SK-N-SH (cell line): ENCODE results near the gene FUNDC2. TPM values are rescaled to one million over a fixed set of nuclear protein-coding genes. Genes with fewer than 3 reads are reported as not detected.

Experiments
- CTCF ChIA-PET: fragments of 300-600, 350-600 bp; formaldehyde crosslinking; extraction: SDS; loops from one replicate; lab custom pipeline; 2021; lab: Yijun Ruan, JAX
- POLR2A ChIA-PET: fragments of 350-600 bp; sonication (Branson Sonifier 250); formaldehyde crosslinking; extraction: SDS; loops from one replicate; lab custom pipeline; 2020; ENCODE audit warnings: antibody characterized with exemption, inconsistent platforms; lab: Yijun Ruan, JAX
- DNase-seq: peaks from one replicate; pipeline ENCODE4 v3.0.0; 2012
- H2AFZ ChIP-seq: fragments of 200-600 bp; sonication (generic); 2 replicates; pipeline ENCODE4 v1.8.1; 2016; ENCODE audit warnings: antibody characterized with exemption, mild to moderate bottlenecking, low read depth
- H3F3A ChIP-seq: fragments of 200-600 bp; sonication (generic); replicated peaks from 2 replicates; pipeline ENCODE3; 2016; ENCODE audit warnings: antibody characterized with exemption, mild to moderate bottlenecking; ENCODE audit not compliant: insufficient read depth
- H3K27ac ChIP-seq, 2 experiments: fragments of 200-500 bp in 1 of 2; fragments of 200-600 bp in 1 of 2; sonication (Bioruptor generic) in 1 of 2; sonication (generic), shearing (Covaris generic) in 1 of 2; 2 replicates each; pipeline versions ENCODE4 v1.5.1 to v1.6.1; 2014 to 2016; ENCODE audit warnings: low read depth in 2 of 2, inconsistent platforms in 1 of 2, low read length in 1 of 2, mild to moderate bottlenecking in 1 of 2, mixed read lengths in 1 of 2
- H3K27me3 ChIP-seq: fragments of 200-600 bp; sonication (generic), shearing (Covaris generic); 2 replicates; pipeline ENCODE4 v1.6.1; 2016; ENCODE audit warnings: mixed run types; ENCODE audit not compliant: insufficient read depth
- H3K36me3 ChIP-seq, 2 experiments: fragments of 200-500 bp in 1 of 2; fragments of 200-600 bp in 1 of 2; sonication (Bioruptor generic) in 1 of 2; sonication (generic) in 1 of 2; replicated peaks in 1 of 2; 2 replicates each; pipeline versions ENCODE3 to v1.5.1; 2014 to 2016; ENCODE audit warnings: low read length in 1 of 2, mild to moderate bottlenecking in 1 of 2; ENCODE audit not compliant: insufficient read depth in 2 of 2, control insufficient read depth in 1 of 2
- H3K4me1 ChIP-seq, 2 experiments: fragments of 200-500 bp in 1 of 2; fragments of 200-600 bp in 1 of 2; sonication (Bioruptor generic) in 1 of 2; sonication (generic), shearing (Covaris generic) in 1 of 2; 2 replicates each; pipeline versions ENCODE4 v1.5.1 to v1.6.1; 2014 to 2016; ENCODE audit warnings: low read depth in 1 of 2, low read length in 1 of 2, mixed run types in 1 of 2; ENCODE audit not compliant: insufficient read depth in 2 of 2, control insufficient read depth in 1 of 2
- H3K4me2 ChIP-seq: fragments of 200-600 bp; sonication (generic), shearing (Covaris generic); 2 replicates; pipeline ENCODE4 v1.6.1; 2017; ENCODE audit warnings: mixed run types
- H3K4me3 ChIP-seq, 2 experiments: fragments of 200-500 bp in 1 of 2; fragments of 200-600 bp in 1 of 2; sonication (Bioruptor generic) in 1 of 2; sonication (generic), shearing (Covaris generic) in 1 of 2; 2 replicates each; pipeline versions ENCODE4 v1.5.1 to v1.8.1; 2014 to 2016; ENCODE audit warnings: low read depth in 2 of 2, inconsistent platforms in 1 of 2, low read length in 1 of 2, mild to moderate bottlenecking in 1 of 2, mixed read lengths in 1 of 2, moderate library complexity in 1 of 2
- H3K79me2 ChIP-seq: fragments of 200-600 bp; sonication (generic); 2 replicates; pipeline ENCODE4 v1.8.1; 2017; ENCODE audit warnings: mild to moderate bottlenecking; ENCODE audit not compliant: insufficient read depth
- H3K9ac ChIP-seq: fragments of 200-600 bp; sonication (generic); 2 replicates; pipeline ENCODE4 v1.6.1; 2017; ENCODE audit warnings: mixed run types
- H3K9me2 ChIP-seq: fragments of 200-600 bp; sonication (generic); 2 replicates; pipeline ENCODE4 v1.6.1; 2017; ENCODE audit warnings: mixed run types
- H3K9me3 ChIP-seq: fragments of 200-600 bp; sonication (generic); 2 replicates; pipeline ENCODE4 v1.6.1; 2017; ENCODE audit warnings: mixed run types, mild to moderate bottlenecking, moderate library complexity
- H4K20me1 ChIP-seq: fragments of 200-600 bp; sonication (generic); 2 replicates; pipeline ENCODE4 v1.6.1; 2017; ENCODE audit warnings: mild to moderate bottlenecking, mixed run types; ENCODE audit not compliant: insufficient read depth
- CHD2 ChIP-seq: fragments of 150-350 bp; IDR thresholded peaks from 2 replicates; pipeline ENCODE4 v1.6.1; 2018; ENCODE audit warnings: low read length; ENCODE audit not compliant: partially characterized antibody
- CTCF ChIP-seq: fragments of 200-600 bp; sonication (generic); IDR thresholded peaks from 2 replicates; pipeline ENCODE4 v1.6.1; 2017; ENCODE audit warnings: antibody characterized with exemption, mild to moderate bottlenecking, moderate library complexity
- ELF1 ChIP-seq: IDR thresholded peaks from 2 replicates; pipeline ENCODE4 v1.4.0; 2012
- EP300 ChIP-seq, 2 experiments: IDR thresholded peaks; 2 replicates each; pipeline versions ENCODE4 v1.4.0 to v1.6.1; 2012; ENCODE audit warnings: borderline replicate concordance in 1 of 2, low read depth in 1 of 2, low read length in 1 of 2
- FOXM1 ChIP-seq: IDR thresholded peaks from 2 replicates; pipeline ENCODE4 v1.4.0; 2012; ENCODE audit warnings: low read depth, mild to moderate bottlenecking
- IRF3 ChIP-seq: fragments of 150-350 bp; IDR thresholded peaks from 2 replicates; pipeline ENCODE4 v1.6.1; 2016; ENCODE audit warnings: mild to moderate bottlenecking, low read depth, low read length
- JUND ChIP-seq: IDR thresholded peaks from 2 replicates; pipeline ENCODE4 v1.4.0; 2012
- MAX ChIP-seq: IDR thresholded peaks from 2 replicates; pipeline ENCODE4 v1.4.0; 2012; ENCODE audit warnings: low read depth
- NFIC ChIP-seq: IDR thresholded peaks from 2 replicates; pipeline ENCODE4 v1.4.0; 2012; ENCODE audit warnings: borderline replicate concordance
- SIN3A ChIP-seq: IDR thresholded peaks from 2 replicates; pipeline ENCODE4 v1.6.1; 2012; ENCODE audit warnings: low read depth, mild to moderate bottlenecking, low read length, moderate library complexity, borderline replicate concordance
- SMC3 ChIP-seq: IDR thresholded peaks from 2 replicates; pipeline ENCODE4 v1.6.1; 2012; ENCODE audit warnings: low read depth, low read length, improper control_type of control experiment
- TCF12 ChIP-seq: IDR thresholded peaks from 2 replicates; pipeline ENCODE4 v1.4.0; 2012
- USF1 ChIP-seq: IDR thresholded peaks from 2 replicates; pipeline ENCODE4 v1.4.0; 2012; ENCODE audit warnings: low read depth, borderline replicate concordance
- YY1 ChIP-seq: IDR thresholded peaks from 2 replicates; pipeline ENCODE4 v1.4.0; 2012; ENCODE audit warnings: low read depth, mild to moderate bottlenecking
- ZBTB33 ChIP-seq: IDR thresholded peaks from 2 replicates; pipeline ENCODE4 v1.4.0; 2012; ENCODE audit warnings: low read depth, borderline replicate concordance
- WGBS: methylation state at CpG from one replicate; pipeline ENCODE4 v1.1.6; 2017; ENCODE audit warnings: low lambda C conversion rate; 5-methylcytosine and 5-hydroxymethylcytosine counted together
- polyA plus RNA-seq, 3 experiments: library from polyadenylated mRNA; depleted of rRNA; stranded (reverse); fragments of >200 nt; gene quantifications; 2 replicates each; pipeline ENCODE4 v1.2.3, GENCODE V29; 2012

Gene FUNDC2
- polyA plus RNA-seq, 1 of the 3 experiments (the other 2 are of a cell fraction) = 55.9 TPM

- no peaks in the 10 kb centered on the region for H3K9me2 ChIP-seq
- H3K9ac ChIP-seq = peak overlapping the region; percentile 83
- WGBS = 6% methylated on average over 12 of the region's 12 CpGs
- H2AFZ ChIP-seq = peak overlapping the region; percentile 60; the same call in 1 of the 2 replicates
- peak overlapping the region; percentile 64 for H3K4me3 ChIP-seq
- no peaks in the 10 kb centered on the region for H4K20me1 ChIP-seq
- peak overlapping the region in 1 of 2 experiments; percentile 75; a peak in 2 of 4 replicates for H3K27ac ChIP-seq
- CTCF ChIA-PET = interaction anchor here (6.9 kb wide), 1 partner anchor 13 kb away, joined by 35 read pairs; no protein-coding TSS in a partner anchor
- no peaks in the 10 kb centered on the region for H3K9me3 ChIP-seq
- H3K27me3 ChIP-seq = no peaks in the 10 kb centered on the region
- no peaks in the 10 kb centered on the region; a peak in 2 of 4 replicates for H3K4me1 ChIP-seq
- H3K36me3 ChIP-seq = peaks cover 0 to 10% of the 10 kb centered on the region in 2 experiments
- DNase-seq = no peak
- H3K4me2 ChIP-seq = peak overlapping the region; percentile 68
- H3F3A ChIP-seq = peaks cover 5% of the 10 kb centered on the region
- no peak for TF ChIP-seq CHD2
- TF ChIP-seq IRF3 = no peak
- no peak for TF ChIP-seq ELF1
- TF ChIP-seq CTCF = no peak
- TF ChIP-seq NFIC = no peak
- no peak for TF ChIP-seq SIN3A
- no peak for TF ChIP-seq EP300 (IDR thresholded peaks at IDR 0.05; ENCODE audit: borderline replicate concordance in 1 of 2, low read depth in 1 of 2, low read length in 1 of 2)
- TF ChIP-seq YY1 = no peak
- no peak for TF ChIP-seq SMC3
- no peak for TF ChIP-seq USF1
- TF ChIP-seq ZBTB33 = no peak
- TF ChIP-seq TCF12 = no peak
- TF ChIP-seq FOXM1 = no peak
- no peak for TF ChIP-seq MAX
- no peak for TF ChIP-seq JUND
- peaks cover 43% of the 10 kb centered on the region for H3K79me2 ChIP-seq
- POLR2A ChIA-PET = no interaction called here
Measured at GRCh38 chrX:155070038-155070437, 43.4 kb downstream of the FUNDC2 start.
